ENCODE measurements around the gene LRRFIP1.

The LRRFIP1 gene

GRCh38 chr2:237629739-237630138, 2.4 kb downstream of the LRRFIP1 start:
- TF ChIP-seq POLR2AphosphoS5 (IDR thresholded peaks at IDR 0.05; ENCODE audit: low read depth, low read length) (no peak), POU2F2 (IDR thresholded peaks at IDR 0.05; ENCODE audit: low read depth, low read length) (no peak), PAX5 (IDR thresholded peaks at IDR 0.05; ENCODE audit: insufficient read depth, low read length, severe bottlenecking) (no peak), POLR2A (IDR thresholded peaks at IDR 0.05; ENCODE audit: low read depth, low read length) (no peak), TAF1 (IDR thresholded peaks at IDR 0.05; ENCODE audit: low read depth, low read length) (no peak), SPI1 (IDR thresholded peaks at IDR 0.05; ENCODE audit: low read depth, low read length) (no peak)
- FAIRE-seq: no peak
- DNase-seq (ENCODE audit: insufficient read length, low spot score): no peak

DNA sequence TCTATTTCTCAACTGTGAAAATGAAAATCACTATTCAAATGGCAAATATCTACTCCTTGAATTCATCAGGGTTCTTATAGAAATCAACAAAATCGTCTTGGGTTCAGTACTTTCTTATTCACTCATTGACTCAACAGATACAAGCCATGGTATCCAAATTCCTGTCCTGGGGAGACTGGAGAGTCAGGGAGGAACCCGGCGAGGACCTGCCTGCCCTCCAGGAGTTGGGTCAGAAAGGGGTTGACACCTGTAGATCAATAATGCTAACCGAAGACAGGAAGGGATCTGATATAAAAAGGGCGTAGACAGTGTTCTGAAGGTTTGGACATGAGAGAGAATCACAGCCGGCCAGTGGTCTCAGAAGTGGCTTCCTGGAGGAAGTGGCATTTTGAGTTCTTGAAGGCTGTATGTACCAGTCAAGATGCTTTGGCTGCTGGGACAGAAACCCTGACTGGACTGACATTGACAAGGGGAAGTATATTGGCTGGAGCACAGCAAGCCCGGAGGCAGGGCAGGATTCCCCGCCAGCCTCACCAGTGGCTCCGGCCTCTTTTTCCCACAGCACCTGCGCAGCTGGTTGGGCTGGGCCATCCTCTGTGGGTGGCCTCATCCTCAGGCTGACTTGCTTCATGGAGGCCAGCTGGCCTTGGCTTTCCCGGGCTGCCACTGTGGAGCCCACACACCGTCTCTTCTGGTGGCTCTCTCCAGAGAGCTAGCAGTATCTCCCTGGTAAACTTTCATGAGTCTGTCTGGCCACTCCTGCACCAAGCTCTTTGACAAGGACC, 3.0 kb downstream of the LRRFIP1 start:
- DNase-seq (ENCODE audit: insufficient read length, low spot score) (no peak), FAIRE-seq (no peak)
- TF ChIP-seq POU2F2 (IDR thresholded peaks at IDR 0.05; ENCODE audit: low read depth, low read length): no peak
- no peak for TF ChIP-seq PAX5 (IDR thresholded peaks at IDR 0.05; ENCODE audit: insufficient read depth, low read length, severe bottlenecking)
- TF ChIP-seq TAF1 (IDR thresholded peaks at IDR 0.05; ENCODE audit: low read depth, low read length): no peak

- FAIRE-seq (no peak), DNase-seq (ENCODE audit: insufficient read length, low spot score) (no peak)
- TF ChIP-seq TAF1 (IDR thresholded peaks at IDR 0.05; ENCODE audit: low read depth, low read length): no peak
- TF ChIP-seq POLR2A (IDR thresholded peaks at IDR 0.05; ENCODE audit: low read depth, low read length): no peak
- TF ChIP-seq POU2F2 (IDR thresholded peaks at IDR 0.05; ENCODE audit: low read depth, low read length): no peak
- TF ChIP-seq SPI1 (IDR thresholded peaks at IDR 0.05; ENCODE audit: low read depth, low read length): no peak
- TF ChIP-seq PAX5 (IDR thresholded peaks at IDR 0.05; ENCODE audit: insufficient read depth, low read length, severe bottlenecking): no peak
- TF ChIP-seq POLR2AphosphoS5 (IDR thresholded peaks at IDR 0.05; ENCODE audit: low read depth, low read length): no peak
These were observed 3.8 kb downstream of the LRRFIP1 start for GRCh38 chr2:237631007-237631785.

- no peak for DNase-seq (ENCODE audit: insufficient read length, low spot score)
- FAIRE-seq: no peak
- TF ChIP-seq POU2F2 (IDR thresholded peaks at IDR 0.05; ENCODE audit: low read depth, low read length): no peak
- no peak for TF ChIP-seq POLR2AphosphoS5 (IDR thresholded peaks at IDR 0.05; ENCODE audit: low read depth, low read length)
- no peak for TF ChIP-seq SPI1 (IDR thresholded peaks at IDR 0.05; ENCODE audit: low read depth, low read length)
- no peak for TF ChIP-seq POLR2A (IDR thresholded peaks at IDR 0.05; ENCODE audit: low read depth, low read length)
- no peak for TF ChIP-seq PAX5 (IDR thresholded peaks at IDR 0.05; ENCODE audit: insufficient read depth, low read length, severe bottlenecking)
- TF ChIP-seq TAF1 (IDR thresholded peaks at IDR 0.05; ENCODE audit: low read depth, low read length): no peak
These were observed 4.6 kb downstream of the LRRFIP1 start for GRCh38 chr2:237631801-237632585.

GRCh38 chr2:237633061-237633561, 5.7 kb downstream of the LRRFIP1 start:
- no peak for TF ChIP-seq TAF1 (IDR thresholded peaks at IDR 0.05; ENCODE audit: low read depth, low read length)
- no peak for TF ChIP-seq POLR2A (IDR thresholded peaks at IDR 0.05; ENCODE audit: low read depth, low read length)
- TF ChIP-seq PAX5 (IDR thresholded peaks at IDR 0.05; ENCODE audit: insufficient read depth, low read length, severe bottlenecking): no peak
- FAIRE-seq: no peak
- no peak for DNase-seq (ENCODE audit: insufficient read length, low spot score)

DNA sequence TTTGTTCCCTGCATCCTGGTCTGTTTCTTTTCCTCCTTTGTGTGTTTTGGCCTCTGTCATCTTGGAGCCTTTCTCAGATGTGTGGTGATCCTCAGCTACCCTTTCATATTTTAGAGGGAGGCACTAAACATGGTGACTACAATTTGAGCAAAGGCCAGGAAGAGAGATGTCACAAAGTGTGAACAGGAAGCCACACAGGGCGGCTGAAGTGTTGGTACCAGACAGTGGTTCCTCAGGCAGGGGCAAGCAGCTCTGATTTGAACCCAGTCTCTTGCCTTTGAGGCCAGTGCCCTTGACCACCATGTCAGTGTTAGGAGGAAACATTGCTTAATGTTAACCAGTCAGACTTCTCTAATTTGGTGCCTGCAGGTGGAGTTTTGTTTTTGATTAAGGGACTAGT, 9.2 kb downstream of the LRRFIP1 start:
- no peak for FAIRE-seq

DNA sequence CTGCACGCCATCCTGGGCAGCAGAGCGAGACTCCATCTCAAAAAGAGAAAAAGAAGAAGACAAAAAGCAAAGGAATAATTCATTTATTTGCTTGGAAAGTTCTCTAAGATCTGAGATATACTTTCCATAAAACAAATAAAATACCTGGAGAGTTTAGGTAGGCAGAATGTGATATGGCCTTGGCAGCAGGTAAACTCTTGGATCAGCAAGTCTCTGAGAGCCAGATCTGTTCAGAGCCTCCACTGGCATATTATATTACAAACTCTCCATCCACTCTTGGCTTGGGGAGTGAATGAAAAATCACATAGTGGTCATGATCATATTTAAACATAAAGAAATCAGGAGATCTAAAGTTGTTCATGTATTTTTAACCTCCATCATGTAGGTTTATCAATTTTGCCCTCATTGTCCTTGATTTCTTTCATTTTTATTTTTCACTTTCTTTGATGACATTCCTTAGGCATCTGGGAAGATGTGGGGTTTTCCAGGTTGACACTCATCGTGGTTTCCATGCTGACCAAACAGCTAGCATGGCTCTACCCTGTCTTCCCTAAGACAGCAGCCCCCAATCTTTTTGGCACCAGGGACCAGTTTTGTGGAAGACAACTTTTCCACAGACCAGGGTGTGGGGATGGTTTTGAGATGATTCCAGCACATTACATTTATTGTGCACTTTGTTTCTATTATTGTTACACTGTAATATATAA, 10.2 kb downstream of the LRRFIP1 start:
- TF ChIP-seq SPI1 (IDR thresholded peaks at IDR 0.05; ENCODE audit: low read depth, low read length) (no peak), POLR2AphosphoS5 (IDR thresholded peaks at IDR 0.05; ENCODE audit: low read depth, low read length) (no peak), TAF1 (IDR thresholded peaks at IDR 0.05; ENCODE audit: low read depth, low read length) (no peak)
- no peak for DNase-seq (ENCODE audit: insufficient read length, low spot score)
- FAIRE-seq: no peak

More for the DNA sequence above, 9.2 kb downstream of the LRRFIP1 start:
- DNase-seq (ENCODE audit: insufficient read length, low spot score): no peak
- no peak for TF ChIP-seq SPI1 (IDR thresholded peaks at IDR 0.05; ENCODE audit: low read depth, low read length)
- TF ChIP-seq POLR2AphosphoS5 (IDR thresholded peaks at IDR 0.05; ENCODE audit: low read depth, low read length): no peak
- no peak for TF ChIP-seq POLR2A (IDR thresholded peaks at IDR 0.05; ENCODE audit: low read depth, low read length)
- TF ChIP-seq PAX5 (IDR thresholded peaks at IDR 0.05; ENCODE audit: insufficient read depth, low read length, severe bottlenecking): no peak
- no peak for TF ChIP-seq POU2F2 (IDR thresholded peaks at IDR 0.05; ENCODE audit: low read depth, low read length)
- TF ChIP-seq TAF1 (IDR thresholded peaks at IDR 0.05; ENCODE audit: low read depth, low read length): no peak

DNA sequence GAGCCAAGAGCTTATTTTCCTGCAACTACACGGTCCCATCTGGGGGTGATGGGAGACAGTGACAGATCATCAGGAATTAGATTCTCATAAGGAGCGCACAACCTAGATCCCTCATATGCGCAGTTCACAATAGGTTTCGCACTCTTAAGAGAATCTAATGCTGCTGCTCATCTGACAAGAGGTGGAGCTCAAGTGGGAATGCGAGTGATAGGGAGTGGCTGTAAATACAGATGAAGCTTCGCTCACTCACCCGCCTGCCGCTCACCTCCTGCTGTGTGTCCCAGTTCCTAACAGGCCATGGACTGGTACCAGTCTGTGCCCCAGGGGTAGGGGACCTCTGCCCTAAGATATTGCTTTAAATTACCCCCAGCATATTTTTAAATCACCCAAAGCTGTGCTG, 10.8 kb downstream of the LRRFIP1 start:
- TF ChIP-seq TAF1 (IDR thresholded peaks at IDR 0.05; ENCODE audit: low read depth, low read length): no peak
- no peak for TF ChIP-seq PAX5 (IDR thresholded peaks at IDR 0.05; ENCODE audit: insufficient read depth, low read length, severe bottlenecking)
- no peak for TF ChIP-seq SPI1 (IDR thresholded peaks at IDR 0.05; ENCODE audit: low read depth, low read length)
- no peak for TF ChIP-seq POLR2A (IDR thresholded peaks at IDR 0.05; ENCODE audit: low read depth, low read length)
- TF ChIP-seq POU2F2 (IDR thresholded peaks at IDR 0.05; ENCODE audit: low read depth, low read length): no peak
- no peak for TF ChIP-seq POLR2AphosphoS5 (IDR thresholded peaks at IDR 0.05; ENCODE audit: low read depth, low read length)
- DNase-seq (ENCODE audit: insufficient read length, low spot score): no peak
- FAIRE-seq: no peak
